ACHN (cell line): ENCODE data around the gene VPS26B.
"Not testable (repeated sequence)": the region's sequence is repeated elsewhere in the genome, so short reads cannot be mapped to it uniquely, and the experiment has no call there.

Experiments
- DNase-seq: peaks from one replicate; pipeline ENCODE4 v3.0.0-alpha.2; 2015
- in situ Hi-C: cut with HindIII; loops from 2 replicates; pipeline ENCODE4 v1.10.0; 2017; ENCODE audit warnings: low sequenced_read_pairs, low pct_ligation_motif_present, low pct_unique_long_range_greater_than_20kb

Gene VPS26B

DNA sequence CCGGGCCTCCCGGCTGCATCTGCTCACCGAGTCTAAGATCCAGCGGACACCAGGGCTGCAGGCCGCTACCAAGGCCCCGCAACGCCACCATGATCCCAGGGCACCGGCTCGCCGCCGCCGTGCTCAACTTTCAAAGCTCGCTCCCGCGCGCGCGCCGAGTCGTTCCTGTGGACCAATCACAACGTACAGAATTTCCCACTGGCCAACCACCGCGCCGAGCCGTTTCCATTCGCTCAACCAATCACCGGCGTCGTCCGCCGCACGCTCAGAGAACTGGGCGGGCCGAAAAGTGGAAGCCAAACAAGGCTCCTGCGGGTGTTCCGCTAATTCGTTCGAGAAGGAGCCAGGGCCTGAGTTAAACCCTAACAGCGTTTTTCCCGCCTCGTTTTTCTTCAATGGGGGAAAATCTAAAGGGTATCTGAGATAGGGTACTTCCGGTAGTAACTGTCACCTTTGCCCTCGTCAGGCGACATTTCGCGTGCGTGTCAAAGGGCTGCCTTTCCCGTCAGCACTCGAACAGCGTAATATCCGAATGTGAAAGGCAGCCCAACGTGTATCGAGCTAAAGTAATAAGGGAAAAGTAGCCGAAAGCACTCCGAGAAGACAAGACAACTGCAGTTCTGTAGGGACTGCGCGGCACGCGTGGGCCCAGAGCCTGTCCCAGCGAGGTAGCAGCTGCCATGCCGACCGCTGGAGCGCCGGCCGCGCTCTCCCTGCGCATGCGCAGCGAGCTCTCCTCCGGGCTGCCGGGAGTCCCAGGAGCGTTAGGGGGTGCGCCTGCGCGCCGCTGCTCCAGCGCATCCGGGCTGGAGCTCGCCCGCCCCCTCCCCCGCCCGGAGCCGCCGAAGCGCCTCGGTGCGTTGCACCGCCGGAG, at the start of gene VPS26B, which contains the start of gene NCAPD3:
Gene VPS26B, plus strand, starts transcription at position 836 of the 874 bp plus-strand sequence. CDS start 452 bp downstream, outside the sequence.
Gene NCAPD3, minus strand, starts transcription at position 132 of the 874 bp plus-strand sequence. Its CDS starts 41 bp downstream, at position 91.
- peak; percentile 95 for DNase-seq

DNA sequence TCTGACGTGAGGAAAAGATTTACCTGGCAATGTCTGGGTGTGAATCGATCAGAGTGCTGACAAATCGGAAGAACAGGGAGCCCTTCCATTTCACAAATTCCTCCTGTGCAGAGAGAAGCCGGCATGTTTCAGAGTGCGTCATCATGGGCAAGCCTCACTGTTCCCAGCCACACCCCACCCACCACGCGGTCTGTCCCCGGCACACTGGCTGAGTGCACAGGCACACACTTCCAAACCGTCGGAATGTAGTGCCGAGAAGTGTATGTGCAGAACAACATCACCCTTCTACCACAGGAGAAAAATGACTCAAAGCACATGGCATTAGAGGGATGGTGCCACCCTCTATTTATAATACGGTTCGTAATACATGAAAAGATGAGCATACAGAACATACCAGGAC, 48.2 kb upstream of the VPS26B start:
- DNase-seq, result no peak
- in situ Hi-C loops, result no loop called here

More for the DNA sequence above, at the start of gene VPS26B, which contains the start of gene NCAPD3:
- in situ Hi-C loops, result no loop called here

DNA sequence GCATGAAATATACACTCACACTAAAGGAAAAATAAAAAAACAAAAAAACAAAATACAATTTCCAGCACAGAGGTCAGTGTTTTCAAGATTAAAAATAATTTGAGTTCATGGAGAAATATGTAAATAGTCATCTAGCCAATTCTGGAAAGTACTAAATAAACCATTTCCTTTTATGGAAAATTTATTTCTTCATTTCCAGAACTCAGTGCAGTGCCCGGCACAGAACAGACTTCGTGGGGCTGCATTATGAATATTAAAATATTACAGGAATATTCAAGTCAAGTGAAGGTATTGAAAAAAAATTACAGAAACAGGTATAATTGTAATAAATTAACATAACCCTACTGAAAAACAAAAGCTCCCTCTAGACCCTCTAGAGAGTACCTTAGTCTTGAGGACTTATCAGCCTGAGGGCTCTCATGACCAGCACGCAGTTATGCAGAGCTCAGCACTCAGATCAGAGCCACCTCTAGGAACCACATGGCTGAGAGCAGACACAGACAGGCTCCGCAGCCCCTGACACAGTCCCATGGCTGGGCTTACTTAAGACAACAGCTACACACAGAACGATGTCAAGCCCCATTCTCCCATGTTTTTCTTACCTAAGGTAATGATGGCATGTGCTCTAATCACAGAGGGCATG, 46.3 kb upstream of the VPS26B start:
- in situ Hi-C loops, result no loop called here
- DNase-seq, result no peak

DNA sequence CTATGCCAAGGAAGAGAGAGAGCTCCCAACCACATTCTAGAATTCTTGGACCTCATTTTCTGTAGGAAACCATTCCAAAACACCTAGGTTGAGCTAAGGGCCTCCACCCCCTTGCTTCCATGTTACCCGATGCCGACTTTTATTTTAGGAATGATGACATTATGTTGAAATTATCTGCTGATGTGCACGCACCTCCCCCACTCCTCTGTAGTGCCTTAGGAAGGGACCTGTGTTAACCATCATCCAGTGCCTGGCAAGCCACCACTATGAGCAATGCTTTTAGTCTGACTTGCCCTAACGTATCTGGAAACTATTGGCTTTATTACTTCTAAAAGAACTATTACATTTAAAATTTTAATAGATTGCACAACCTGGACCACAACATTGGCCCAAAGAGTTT, 42.8 kb upstream of the VPS26B start:
- in situ Hi-C loops, result no loop called here
- no peak for DNase-seq

DNA sequence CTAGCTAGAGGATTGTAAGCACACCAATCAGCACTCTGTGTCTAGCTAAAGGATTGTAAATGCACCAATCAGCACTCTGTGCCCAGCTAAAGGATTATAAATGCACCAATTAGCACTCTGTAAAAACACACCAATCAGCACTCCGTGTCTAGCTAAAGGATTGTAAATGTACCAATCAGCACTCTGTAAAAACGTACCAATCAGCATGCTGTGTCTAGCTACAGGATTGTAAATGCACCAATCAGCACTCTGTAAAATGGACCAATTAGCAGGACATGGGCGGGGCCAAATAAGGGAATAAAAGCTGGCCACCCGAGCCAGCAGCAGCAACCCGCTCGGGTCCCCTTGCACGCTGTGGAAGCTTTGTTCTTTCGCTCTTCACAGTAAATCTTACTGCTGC, 36.4 kb upstream of the VPS26B start:
- DNase-seq, in situ Hi-C loops: not testable (repeated sequence)

GRCh38 chr11:134196756-134197155, 27.7 kb upstream of the VPS26B start:
- no peak for DNase-seq
- in situ Hi-C loops, result no loop called here

- no peak for DNase-seq
- in situ Hi-C loops, result no loop called here
Observed at GRCh38 chr11:134199531-134199930, 24.9 kb upstream of the VPS26B start.

- in situ Hi-C loops, result no loop called here
- no peak for DNase-seq
Observed at GRCh38 chr11:134200688-134201087, 23.8 kb upstream of the VPS26B start.

GRCh38 chr11:134202661-134203060, 21.8 kb upstream of the VPS26B start:
- DNase-seq, result no peak
- in situ Hi-C loops, result no loop called here

- in situ Hi-C loops, result no loop called here
- no peak for DNase-seq
Observed at GRCh38 chr11:134205729-134206128, 18.7 kb upstream of the VPS26B start.

DNA sequence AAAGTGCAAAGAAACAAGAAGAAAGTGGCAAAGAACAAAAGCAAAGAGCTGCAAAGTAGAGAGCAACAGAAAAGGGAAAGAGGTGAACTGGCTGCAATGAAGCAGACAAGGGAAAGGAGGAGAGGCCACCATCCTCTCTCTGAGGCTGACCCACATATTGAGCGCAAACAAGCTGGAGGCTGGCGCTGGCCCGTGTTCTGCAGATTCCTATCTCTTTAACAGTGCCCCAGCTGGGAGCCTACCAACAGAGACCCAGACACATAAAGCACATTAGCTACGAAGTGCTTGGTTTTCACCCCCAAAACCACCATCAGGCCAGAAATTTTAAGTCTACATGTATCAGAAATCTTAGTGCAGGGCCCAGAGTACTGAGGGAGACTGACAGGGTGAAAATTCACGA, 18.3 kb upstream of the VPS26B start:
- DNase-seq, result no peak
- in situ Hi-C loops, result no loop called here

- DNase-seq, result peak; percentile 25
- in situ Hi-C loops, result no loop called here
Observed at GRCh38 chr11:134207538-134208239, 16.8 kb upstream of the VPS26B start.

GRCh38 chr11:134215836-134216235, 8.6 kb upstream of the VPS26B start:
- no peak for DNase-seq
- in situ Hi-C loops, result no loop called here

- in situ Hi-C loops, result no loop called here
- no peak for DNase-seq
Observed at GRCh38 chr11:134216816-134217215, 7.7 kb upstream of the VPS26B start.

DNA sequence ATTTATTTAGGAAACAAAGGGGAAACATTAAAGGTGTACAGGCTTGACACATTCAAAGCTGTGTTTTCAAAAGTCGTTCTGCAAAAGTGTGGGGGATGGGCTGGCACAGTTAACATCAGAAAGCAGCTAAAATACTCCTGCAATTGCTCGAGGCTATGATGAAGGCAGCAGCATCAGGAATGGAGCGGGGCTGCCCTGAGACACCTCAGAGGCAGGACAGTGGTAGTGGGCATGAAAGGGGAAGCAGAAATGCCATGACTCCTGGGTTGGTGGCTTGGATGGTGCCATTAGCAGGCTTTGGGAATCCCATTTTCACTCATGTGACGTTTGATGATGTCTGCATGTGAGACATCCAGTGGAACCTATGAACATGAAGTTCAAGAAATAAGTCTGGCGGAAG, 1.4 kb upstream of the VPS26B start:
- in situ Hi-C loops, result no loop called here
- DNase-seq, result no peak

GRCh38 chr11:134224710-134225664, 516 bp downstream of the VPS26B start:
- peak; percentile 27 for DNase-seq
- in situ Hi-C loops, result no loop called here

- DNase-seq, result no peak
- in situ Hi-C loops, result no loop called here
Observed at GRCh38 chr11:134226806-134227325, 2.4 kb downstream of the VPS26B start.

GRCh38 chr11:134228625-134229024, 4.2 kb downstream of the VPS26B start:
- in situ Hi-C loops, result no loop called here
- DNase-seq, result no peak
